ENCODE results near the gene UIMC1.

The UIMC1 gene

DNA sequence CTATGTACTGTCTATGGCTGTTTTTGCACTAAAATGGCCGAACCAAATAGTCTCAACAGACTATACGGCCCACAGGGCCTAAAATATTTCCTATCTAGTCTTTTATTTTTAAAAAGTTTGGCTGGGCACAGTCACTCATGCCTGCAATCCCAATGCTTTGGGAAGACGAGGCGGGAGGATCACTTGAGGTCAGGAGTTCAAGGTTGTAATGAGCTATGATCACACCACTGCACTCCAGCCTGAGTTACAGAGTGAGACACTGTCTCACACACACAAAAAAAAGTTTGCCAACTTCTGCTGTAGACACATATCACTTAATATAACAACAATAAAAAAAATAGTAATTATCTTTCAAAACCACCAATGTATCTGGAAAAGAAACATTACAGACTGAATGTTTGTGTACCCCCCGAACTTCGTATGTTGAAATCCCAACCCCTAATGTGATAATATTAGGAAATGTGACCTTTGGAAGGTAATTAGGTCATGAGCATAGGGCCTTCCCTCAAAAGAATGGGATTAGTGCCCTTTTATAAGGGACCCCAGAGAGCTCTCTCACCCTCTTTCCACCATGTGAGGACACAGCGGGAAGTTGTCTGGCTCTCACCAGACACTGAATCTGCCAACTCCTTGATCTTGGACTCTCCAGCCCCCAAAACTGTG lies 53.9 kb downstream of the UIMC1 start:
- DNase-seq (ENCODE audit: low read depth): no peak

DNA sequence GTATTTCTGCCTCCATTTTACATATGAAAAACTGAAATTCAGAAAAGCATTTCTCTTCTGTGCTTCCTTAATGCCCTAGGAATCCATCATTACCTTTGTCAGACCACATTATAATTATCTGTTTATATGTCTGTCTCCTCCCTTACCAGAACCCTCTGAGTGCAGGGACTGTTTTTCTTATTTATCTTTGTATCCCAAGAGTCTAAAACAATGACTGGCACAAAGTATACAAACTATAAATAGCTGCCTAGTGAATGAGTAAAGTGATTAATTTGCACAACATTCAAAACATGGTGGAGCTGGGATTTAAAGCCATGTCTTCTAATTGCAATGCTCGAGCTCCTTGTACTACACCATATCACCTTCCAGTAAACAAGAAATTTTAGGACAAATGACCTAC lies 58.1 kb downstream of the UIMC1 start:
- no peak for DNase-seq (ENCODE audit: low read depth)

GRCh38 chr5:176947847-176948246 lies 58.7 kb downstream of the UIMC1 start:
- DNase-seq (ENCODE audit: low read depth): no peak

GRCh38 chr5:176944268-176944667 lies 62.3 kb downstream of the UIMC1 start:
- no peak for DNase-seq (ENCODE audit: low read depth)

GRCh38 chr5:176943816-176944215 lies 62.8 kb downstream of the UIMC1 start:
- DNase-seq (ENCODE audit: low read depth): no peak

- DNase-seq (ENCODE audit: low read depth): no peak
Observed at GRCh38 chr5:176941951-176942350, 64.6 kb downstream of the UIMC1 start.

- DNase-seq (ENCODE audit: low read depth): no peak
Observed at GRCh38 chr5:176938472-176938871, 68.1 kb downstream of the UIMC1 start.

DNA sequence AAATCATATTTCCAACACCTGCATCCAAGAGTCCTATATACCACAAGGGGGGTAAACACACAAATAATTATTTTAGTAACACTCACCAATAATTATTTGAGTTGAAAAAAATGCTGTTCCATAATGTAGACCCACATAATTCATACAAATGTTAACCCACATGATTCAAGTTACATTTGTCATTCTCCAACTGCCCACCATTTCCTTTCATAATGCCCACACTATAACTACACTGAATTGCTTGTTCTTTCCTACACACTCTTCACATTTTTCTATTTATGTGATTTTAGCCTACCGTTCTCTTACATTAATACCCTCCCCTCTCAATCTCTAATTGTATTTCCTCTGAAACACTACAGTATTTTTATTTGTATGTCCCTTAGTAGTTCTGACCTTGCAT lies 71.6 kb downstream of the UIMC1 start:
- DNase-seq (ENCODE audit: low read depth): no peak

GRCh38 chr5:176934309-176934930 lies 72.2 kb downstream of the UIMC1 start:
- no peak for DNase-seq (ENCODE audit: low read depth)

GRCh38 chr5:176929654-176930053 lies 76.9 kb downstream of the UIMC1 start:
- no peak for DNase-seq (ENCODE audit: low read depth)

GRCh38 chr5:176927562-176927961 lies 79.0 kb downstream of the UIMC1 start:
- DNase-seq (ENCODE audit: low read depth): no peak

DNA sequence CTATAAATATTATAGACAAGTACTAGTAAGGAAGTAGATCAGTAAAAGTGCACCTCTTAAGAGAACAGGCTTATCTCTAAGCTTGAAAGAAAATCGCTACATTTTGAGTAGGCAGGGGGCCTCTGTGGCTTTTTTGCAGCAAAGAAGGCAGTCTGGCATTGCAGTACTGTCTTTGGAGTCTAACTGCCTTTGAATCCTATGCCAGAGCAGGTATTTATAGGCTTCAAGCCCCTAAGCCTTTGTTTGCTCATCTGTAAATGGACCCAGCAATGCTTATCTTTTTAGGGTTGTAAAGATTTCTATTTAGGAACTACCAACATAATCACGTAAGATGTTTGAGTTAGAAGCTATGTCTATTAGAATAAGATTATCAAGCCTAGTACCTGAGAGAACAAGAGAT lies 83.8 kb downstream of the UIMC1 start:
- DNase-seq (ENCODE audit: low read depth): no peak

- no peak for DNase-seq (ENCODE audit: low read depth)
Observed at GRCh38 chr5:176921714-176922113, 84.9 kb downstream of the UIMC1 start.

GRCh38 chr5:176918613-176919012 lies 88.0 kb downstream of the UIMC1 start:
- no peak for DNase-seq (ENCODE audit: low read depth)

DNA sequence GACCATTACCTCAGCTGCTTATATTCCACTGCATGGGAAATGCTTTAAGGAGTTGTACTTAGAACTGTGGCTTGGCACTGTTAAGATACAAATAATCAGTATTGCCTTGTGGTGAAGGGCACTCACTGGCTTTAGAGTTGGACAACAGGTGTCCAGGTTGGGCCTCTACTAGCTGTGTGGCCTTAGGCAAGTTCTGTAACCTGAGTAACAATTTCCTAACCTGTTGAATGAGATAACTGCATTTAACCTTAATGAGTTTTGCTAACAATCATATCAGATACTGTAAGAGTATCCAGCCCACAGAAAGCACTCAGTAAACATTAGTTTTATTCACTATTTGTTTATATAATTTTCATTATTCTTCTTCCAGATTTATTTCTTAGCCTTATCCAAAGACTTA lies 90.2 kb downstream of the UIMC1 start:
- DNase-seq (ENCODE audit: low read depth): no peak

DNA sequence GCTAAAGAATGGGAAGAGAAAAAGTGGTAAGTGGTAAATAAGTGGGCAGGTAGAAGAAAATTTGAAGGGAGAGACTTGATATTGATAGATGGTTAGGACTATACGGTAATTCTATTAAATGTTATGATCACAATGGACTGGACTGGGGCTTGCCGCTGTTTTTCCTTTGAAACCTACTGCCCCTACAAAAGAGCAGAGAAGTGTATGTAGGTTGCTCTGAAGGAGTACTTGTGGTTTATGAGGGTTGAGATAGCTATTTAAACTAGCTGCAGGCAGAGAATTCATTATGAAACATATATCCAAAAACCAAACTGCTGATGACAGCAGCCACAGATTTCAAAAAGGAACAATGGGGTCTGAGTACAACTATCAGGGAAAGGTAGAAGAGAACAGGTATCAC lies 90.7 kb downstream of the UIMC1 start:
- DNase-seq (ENCODE audit: low read depth): no peak

DNA sequence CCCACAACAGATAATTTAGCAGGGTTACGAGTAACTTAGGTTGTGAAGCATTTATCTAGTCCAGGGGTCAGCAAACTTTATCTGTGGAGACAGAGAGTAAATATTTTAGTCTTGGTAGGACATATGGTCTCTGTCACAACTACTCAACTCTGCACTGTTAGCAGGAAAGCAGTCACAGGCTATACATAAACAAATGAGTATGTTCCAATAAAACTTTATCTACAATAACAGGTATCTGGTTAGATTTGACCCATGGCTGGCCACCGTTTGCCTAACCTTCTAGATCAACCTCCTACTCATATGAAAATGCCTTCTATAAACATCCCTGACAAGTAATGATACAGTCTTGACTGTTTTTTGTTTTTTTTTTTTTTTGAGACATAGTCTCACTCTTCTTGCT lies 94.5 kb downstream of the UIMC1 start:
- no peak for DNase-seq (ENCODE audit: low read depth)

GRCh38 chr5:176908675-176909368 lies 97.8 kb downstream of the UIMC1 start:
- DNase-seq (ENCODE audit: low read depth): no peak

DNA sequence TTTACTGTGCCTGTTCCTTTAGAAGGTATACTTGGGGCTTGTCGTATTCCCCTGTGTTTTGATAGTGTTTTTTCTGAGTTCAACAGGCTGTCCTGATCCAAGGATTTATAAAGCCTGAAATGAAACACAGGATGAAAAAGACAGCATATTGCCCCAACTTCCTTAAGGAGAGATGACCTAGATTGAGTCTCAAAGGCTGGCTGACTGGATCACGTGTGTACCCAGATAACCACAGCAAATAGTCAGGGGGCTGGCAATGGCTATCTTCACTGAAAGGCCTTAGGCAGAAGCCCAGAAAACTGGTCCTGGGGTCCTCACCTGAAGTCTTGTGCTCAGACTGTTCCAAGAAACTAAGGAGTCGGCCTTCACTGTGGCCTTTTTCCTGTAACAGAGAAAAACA lies 99.8 kb downstream of the UIMC1 start:
- no peak for DNase-seq (ENCODE audit: low read depth)

- no peak for DNase-seq (ENCODE audit: low read depth)
Observed at GRCh38 chr5:176906126-176906525, 100.5 kb downstream of the UIMC1 start.

DNA sequence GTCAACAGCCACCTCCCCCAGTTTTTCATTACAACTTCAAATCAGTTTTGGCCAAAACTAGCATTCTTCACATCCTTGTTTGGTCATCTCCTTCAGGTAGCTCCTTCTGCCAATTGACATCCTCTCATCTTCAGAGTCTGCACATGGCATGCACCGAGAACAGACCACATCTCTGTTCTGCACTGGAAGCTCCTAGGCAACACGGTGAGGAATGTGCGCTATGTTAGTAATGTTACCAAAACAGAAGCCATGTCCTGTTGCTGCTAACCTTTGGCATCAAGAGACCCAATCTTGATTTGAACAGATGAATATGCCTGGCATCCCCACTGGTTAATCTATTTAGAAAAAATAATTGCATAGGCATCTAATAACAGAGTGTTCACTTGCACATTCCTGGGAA lies 102.3 kb downstream of the UIMC1 start:
- DNase-seq (ENCODE audit: low read depth): no peak

- no peak for DNase-seq (ENCODE audit: low read depth)
Observed at GRCh38 chr5:176902911-176903664, 103.5 kb downstream of the UIMC1 start.

All from ELR (cell line).